Upper lobe of left lung (tissue), 4 donors: ENCODE results near the gene ARHGAP40.

Experiments used
- CTCF ChIP-seq, 6 experiments: fragments of 450-650 bp in 4 of 6; fragments of 200-600 bp in 2 of 6; sonication (generic) in 2 of 6; IDR thresholded peaks; one replicate each; pipeline ENCODE4 v1.5.1; 2016 to 2019; ENCODE audit warnings: antibody characterized with exemption in 6 of 6
- POLR2A ChIP-seq, 4 donors: fragments of 450-650 bp; IDR thresholded peaks; one replicate each; pipeline ENCODE4 v1.5.1; 2016 to 2017; ENCODE audit warnings: antibody characterized with exemption in 4 of 4, mild to moderate bottlenecking in 2 of 4
- POLR2AphosphoS5 ChIP-seq, 2 donors: sonication (generic); formaldehyde crosslinking; IDR thresholded peaks; one replicate each; pipeline ENCODE4 v1.5.1; 2017; ENCODE audit warnings: antibody characterized with exemption in 2 of 2

DNA sequence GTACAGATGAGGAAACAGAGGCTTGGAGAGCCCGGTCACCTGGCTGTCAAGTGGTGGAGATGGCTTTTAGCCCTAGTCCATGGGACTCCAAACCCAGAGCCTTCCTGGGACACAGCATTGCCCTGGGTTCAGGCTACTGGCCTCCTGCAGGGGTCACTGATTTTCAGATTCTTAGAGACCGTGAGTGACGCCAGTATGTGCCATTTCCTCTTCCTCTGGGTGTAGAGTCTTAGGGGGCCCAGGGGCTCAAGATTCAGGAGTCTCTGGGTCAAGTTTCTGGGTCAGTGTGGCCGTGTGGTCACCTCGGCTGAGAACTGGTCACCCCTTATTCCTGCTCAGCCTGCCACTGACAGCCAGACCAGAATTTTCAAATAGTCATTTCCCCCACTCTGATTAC lies 574 bp downstream of the ARHGAP40 start:
- TF ChIP-seq CTCF (IDR thresholded peaks at IDR 0.05): no peak
- TF ChIP-seq POLR2A (IDR thresholded peaks at IDR 0.05): no peak
- TF ChIP-seq POLR2AphosphoS5 (IDR thresholded peaks at IDR 0.05): no peak
